ENCODE measurements around the gene PAQR5. TPM values are rescaled to one million over a fixed set of nuclear protein-coding genes. Genes with fewer than 3 reads are reported as not detected.

The PAQR5 gene
- total RNA-seq, 1 experiment from 2014 or later = 3.4 TPM

- TF ChIP-seq, protein P1, sequence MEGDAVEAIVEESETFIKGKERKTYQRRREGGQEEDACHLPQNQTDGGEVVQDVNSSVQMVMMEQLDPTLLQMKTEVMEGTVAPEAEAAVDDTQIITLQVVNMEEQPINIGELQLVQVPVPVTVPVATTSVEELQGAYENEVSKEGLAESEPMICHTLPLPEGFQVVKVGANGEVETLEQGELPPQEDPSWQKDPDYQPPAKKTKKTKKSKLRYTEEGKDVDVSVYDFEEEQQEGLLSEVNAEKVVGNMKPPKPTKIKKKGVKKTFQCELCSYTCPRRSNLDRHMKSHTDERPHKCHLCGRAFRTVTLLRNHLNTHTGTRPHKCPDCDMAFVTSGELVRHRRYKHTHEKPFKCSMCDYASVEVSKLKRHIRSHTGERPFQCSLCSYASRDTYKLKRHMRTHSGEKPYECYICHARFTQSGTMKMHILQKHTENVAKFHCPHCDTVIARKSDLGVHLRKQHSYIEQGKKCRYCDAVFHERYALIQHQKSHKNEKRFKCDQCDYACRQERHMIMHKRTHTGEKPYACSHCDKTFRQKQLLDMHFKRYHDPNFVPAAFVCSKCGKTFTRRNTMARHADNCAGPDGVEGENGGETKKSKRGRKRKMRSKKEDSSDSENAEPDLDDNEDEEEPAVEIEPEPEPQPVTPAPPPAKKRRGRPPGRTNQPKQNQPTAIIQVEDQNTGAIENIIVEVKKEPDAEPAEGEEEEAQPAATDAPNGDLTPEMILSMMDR (IDR thresholded peaks at IDR 0.05; ENCODE audit: insufficient read depth in 1 of 2, low read depth in 1 of 2, low read length in 1 of 2, severe bottlenecking in 1 of 2, unreplicated experiment in 1 of 2) = no peak
- intact Hi-C loops (cut with micrococcal nuclease; ENCODE audit: unreplicated experiment) = no loop called here
- H3K36me3 Mint-ChIP-seq (ENCODE audit: insufficient read depth, unreplicated experiment) = peaks cover 7% of the 10 kb centered on the region
- H3K36me3 ChIP-seq (ENCODE audit: control insufficient read depth, insufficient read depth, low read length) = no peaks in the 10 kb centered on the region
- H3K4me3 Mint-ChIP-seq (ENCODE audit: unreplicated experiment) = no peak overlapping the region
- DNase-seq = no peak
- no peak overlapping the region for H3K4me3 ChIP-seq (ENCODE audit: low read depth, low read length)
- H3K27me3 Mint-ChIP-seq (ENCODE audit: insufficient read depth, unreplicated experiment) = no peaks in the 10 kb centered on the region
- no peaks in the 10 kb centered on the region for H3K9me3 ChIP-seq
- H3K27ac Mint-ChIP-seq (ENCODE audit: unreplicated experiment) = no peak overlapping the region
- no peaks in the 10 kb centered on the region for H3K4me1 Mint-ChIP-seq (ENCODE audit: low read depth, unreplicated experiment)
- CTCF ChIA-PET = no interaction called here
- H3K9me3 Mint-ChIP-seq (ENCODE audit: unreplicated experiment) = no peaks in the 10 kb centered on the region
- H3K4me1 ChIP-seq = no peaks in the 10 kb centered on the region
- BruUV-seq (replicated peaks) = no TSS peak
- POLR2A ChIA-PET = no interaction called here
- no peaks in the 10 kb centered on the region for H3K27me3 ChIP-seq (replicated peaks; ENCODE audit: control insufficient read depth, insufficient read depth, low read length)
These were observed 102.1 kb downstream of the PAQR5 start for GRCh38 chr15:69400850-69401249.

DNA sequence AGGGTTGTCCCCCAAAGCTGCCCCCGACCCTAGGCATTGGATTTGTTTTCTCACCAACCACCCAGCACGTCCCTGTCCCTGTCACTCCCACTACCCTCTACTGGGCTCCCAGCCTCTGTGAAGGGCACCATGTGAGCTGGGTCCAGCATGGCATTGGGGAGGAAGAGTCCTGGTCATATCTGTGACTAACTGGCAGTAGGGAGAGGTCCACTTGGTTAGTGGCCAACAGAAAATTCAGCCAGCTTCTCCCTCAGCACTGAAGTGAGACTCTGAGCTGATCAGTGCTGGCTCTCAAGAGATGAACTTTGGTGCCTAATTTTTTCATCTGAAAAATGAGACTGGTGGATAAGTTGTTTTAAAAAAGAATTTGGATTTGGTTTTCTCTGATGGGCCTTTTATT lies 104.1 kb downstream of the PAQR5 start:
- Mint-ChIP-seq H3K27me3 (ENCODE audit: insufficient read depth, unreplicated experiment) (no peaks in the 10 kb centered on the region), H3K4me1 (ENCODE audit: low read depth, unreplicated experiment) (no peaks in the 10 kb centered on the region), H3K27ac (ENCODE audit: unreplicated experiment) (no peak overlapping the region), H3K36me3 (ENCODE audit: insufficient read depth, unreplicated experiment) (peaks cover 7% of the 10 kb centered on the region), H3K4me3 (ENCODE audit: unreplicated experiment) (no peak overlapping the region), H3K9me3 (ENCODE audit: unreplicated experiment) (no peaks in the 10 kb centered on the region)
- TF ChIP-seq, protein P1 (IDR thresholded peaks at IDR 0.05; ENCODE audit: insufficient read depth in 1 of 2, low read depth in 1 of 2, low read length in 1 of 2, severe bottlenecking in 1 of 2, unreplicated experiment in 1 of 2) = no peak
- intact Hi-C loops (cut with micrococcal nuclease; ENCODE audit: unreplicated experiment) = no loop called here
- no TSS peak for BruUV-seq (replicated peaks)
- Histone ChIP-seq H3K27me3 (replicated peaks; ENCODE audit: control insufficient read depth, insufficient read depth, low read length) (no peaks in the 10 kb centered on the region), H3K4me3 (ENCODE audit: low read depth, low read length) (no peak overlapping the region), H3K4me1 (no peaks in the 10 kb centered on the region), H3K36me3 (ENCODE audit: control insufficient read depth, insufficient read depth, low read length) (no peaks in the 10 kb centered on the region), H3K9me3 (no peaks in the 10 kb centered on the region)
- ChIA-PET CTCF (no interaction called here), POLR2A (interaction anchor here (0.6 kb wide), 1 partner anchor 54 kb away, joined by 5 read pairs; no protein-coding TSS in a partner anchor)
- DNase-seq = no peak

GRCh38 chr15:69403594-69403993 lies 104.9 kb downstream of the PAQR5 start:
- BruUV-seq (replicated peaks) = no TSS peak
- H3K36me3 Mint-ChIP-seq (ENCODE audit: insufficient read depth, unreplicated experiment) = peaks cover 7% of the 10 kb centered on the region
- no peaks in the 10 kb centered on the region for H3K36me3 ChIP-seq (ENCODE audit: control insufficient read depth, insufficient read depth, low read length)
- TF ChIP-seq, protein P1 (IDR thresholded peaks at IDR 0.05; ENCODE audit: insufficient read depth in 1 of 2, low read depth in 1 of 2, low read length in 1 of 2, severe bottlenecking in 1 of 2, unreplicated experiment in 1 of 2) = no peak
- H3K4me3 Mint-ChIP-seq (ENCODE audit: unreplicated experiment) = no peak overlapping the region
- CTCF ChIA-PET = no interaction called here
- no peaks in the 10 kb centered on the region for H3K9me3 Mint-ChIP-seq (ENCODE audit: unreplicated experiment)
- no peak overlapping the region for H3K4me3 ChIP-seq (ENCODE audit: low read depth, low read length)
- H3K4me1 Mint-ChIP-seq (ENCODE audit: low read depth, unreplicated experiment) = no peaks in the 10 kb centered on the region
- no peak for DNase-seq
- H3K27me3 ChIP-seq (replicated peaks; ENCODE audit: control insufficient read depth, insufficient read depth, low read length) = no peaks in the 10 kb centered on the region
- H3K27ac Mint-ChIP-seq (ENCODE audit: unreplicated experiment) = no peak overlapping the region
- POLR2A ChIA-PET = no interaction called here
- H3K27me3 Mint-ChIP-seq (ENCODE audit: insufficient read depth, unreplicated experiment) = no peaks in the 10 kb centered on the region
- H3K4me1 ChIP-seq = no peaks in the 10 kb centered on the region
- intact Hi-C loops (cut with micrococcal nuclease; ENCODE audit: unreplicated experiment) = no loop called here
- no peaks in the 10 kb centered on the region for H3K9me3 ChIP-seq
